ENCODE data around the gene PCMTD2.

PCMTD2 gene

GRCh38 chr20:64246616-64247306 lies 8.8 kb upstream of the PCMTD2 start:
- Histone ChIP-seq H3K4me2 (ENCODE audit: low read length) (no peak overlapping the region), H4K20me1 (ENCODE audit: insufficient read depth, low read length) (no peaks in the 10 kb centered on the region), H3K9me3 (ENCODE audit: low read length) (no peaks in the 10 kb centered on the region), H3K36me3 (ENCODE audit: insufficient read depth, low read length) (no peaks in the 10 kb centered on the region), H3K4me1 (ENCODE audit: insufficient read depth, low read length, severe bottlenecking) (peaks cover 9% of the 10 kb centered on the region), H3K27me3 (ENCODE audit: insufficient read depth, low read length) (peaks cover 5% of the 10 kb centered on the region; the same call in 1 of the 2 replicates), H3K27ac (ENCODE audit: low read depth, low read length, poor library complexity, severe bottlenecking) (no peak overlapping the region), H3K9ac (ENCODE audit: low read length) (no peak overlapping the region), H3K9me2 (ENCODE audit: low read depth, low read length) (no peaks in the 10 kb centered on the region), H3K4me3 (ENCODE audit: low read depth, low read length, poor library complexity, severe bottlenecking) (no peak overlapping the region), H3K79me2 (ENCODE audit: insufficient read depth, low read length) (no peaks in the 10 kb centered on the region), H3F3A (ENCODE audit: insufficient read depth, low read length) (no peaks in the 10 kb centered on the region), H2AFZ (ENCODE audit: low read length) (no peak overlapping the region)
- TF ChIP-seq EZH2 (IDR thresholded peaks at IDR 0.05; ENCODE audit: borderline replicate concordance, low read length) = no peak
- no peak for TF ChIP-seq CTCF (IDR thresholded peaks at IDR 0.05; ENCODE audit: low read length)

DNA sequence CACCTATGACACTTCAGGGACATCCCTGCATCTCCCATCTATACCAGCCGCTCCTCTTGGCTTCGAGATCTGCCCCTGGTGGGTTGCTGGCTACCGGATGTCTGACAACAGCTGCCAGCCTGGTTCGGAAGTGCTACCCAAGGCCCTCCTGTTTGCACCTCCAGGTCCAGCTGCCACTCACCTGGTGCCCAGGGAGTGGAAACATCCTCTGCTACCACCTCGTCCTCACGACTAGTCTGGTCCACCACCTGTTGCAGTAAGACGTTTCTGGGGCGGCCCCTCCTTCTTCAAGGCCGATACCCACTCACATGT lies 8.3 kb upstream of the PCMTD2 start:
- no peaks in the 10 kb centered on the region for H3K9me3 ChIP-seq (ENCODE audit: low read length)
- H3K36me3 ChIP-seq (ENCODE audit: insufficient read depth, low read length) = no peaks in the 10 kb centered on the region
- no peaks in the 10 kb centered on the region for H3K79me2 ChIP-seq (ENCODE audit: insufficient read depth, low read length)
- no peak overlapping the region for H3K9ac ChIP-seq (ENCODE audit: low read length)
- no peaks in the 10 kb centered on the region for H4K20me1 ChIP-seq (ENCODE audit: insufficient read depth, low read length)
- H3K4me3 ChIP-seq (ENCODE audit: low read depth, low read length, poor library complexity, severe bottlenecking) = no peak overlapping the region
- no peak overlapping the region for H3K27ac ChIP-seq (ENCODE audit: low read depth, low read length, poor library complexity, severe bottlenecking)
- peaks cover 9% of the 10 kb centered on the region for H3K4me1 ChIP-seq (ENCODE audit: insufficient read depth, low read length, severe bottlenecking)
- no peak for TF ChIP-seq CTCF (IDR thresholded peaks at IDR 0.05; ENCODE audit: low read length)
- TF ChIP-seq EZH2 (IDR thresholded peaks at IDR 0.05; ENCODE audit: borderline replicate concordance, low read length) = no peak
- peaks cover 5% of the 10 kb centered on the region; the same call in 1 of the 2 replicates for H3K27me3 ChIP-seq (ENCODE audit: insufficient read depth, low read length)
- H3K4me2 ChIP-seq (ENCODE audit: low read length) = no peak overlapping the region
- no peaks in the 10 kb centered on the region for H3K9me2 ChIP-seq (ENCODE audit: low read depth, low read length)
- H3F3A ChIP-seq (ENCODE audit: insufficient read depth, low read length) = no peaks in the 10 kb centered on the region
- H2AFZ ChIP-seq (ENCODE audit: low read length) = no peak overlapping the region

DNA sequence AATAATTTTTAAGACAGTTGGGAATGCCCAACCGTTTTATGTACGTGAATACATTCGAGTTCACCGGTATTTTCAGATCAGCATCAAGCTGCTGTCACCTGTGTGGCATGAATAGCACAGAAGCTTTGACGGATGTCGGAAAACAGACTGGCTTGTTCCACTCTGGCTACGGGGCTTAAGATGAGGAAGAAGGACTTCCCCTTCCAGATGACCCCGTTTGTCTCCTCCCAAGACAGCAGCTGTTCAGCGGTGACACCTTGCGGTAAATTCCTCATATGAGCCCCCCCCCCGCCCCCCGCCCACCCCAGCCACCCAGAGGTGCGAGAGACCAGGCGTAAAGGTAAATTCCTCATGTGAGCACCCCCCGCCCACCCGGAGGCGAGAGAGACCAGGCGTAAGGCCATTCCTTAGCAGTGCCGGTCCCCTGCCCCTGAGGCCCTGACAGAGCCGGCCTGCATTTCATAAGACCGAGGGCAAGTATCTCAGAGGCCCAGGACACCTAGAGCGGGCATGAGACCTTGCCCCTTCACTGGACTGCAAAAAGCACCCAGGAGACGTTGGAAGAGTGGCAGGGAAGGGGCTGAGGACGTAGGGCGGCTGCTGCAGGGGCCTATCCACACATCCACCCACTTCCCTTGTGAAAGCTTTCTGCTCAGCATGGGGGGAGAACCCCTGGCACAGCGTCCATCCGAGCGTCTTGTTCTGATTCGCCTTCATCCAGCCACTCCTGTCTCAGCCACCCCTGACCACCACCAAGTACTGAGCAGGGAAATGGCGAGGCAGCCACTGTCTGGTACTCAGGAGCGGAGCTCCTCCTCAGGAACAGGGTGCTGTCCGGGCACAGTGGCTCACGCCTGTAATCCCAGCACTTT lies 7.3 kb upstream of the PCMTD2 start:
- Histone ChIP-seq H3K9me3 (ENCODE audit: low read length) (no peaks in the 10 kb centered on the region), H3K4me3 (ENCODE audit: low read depth, low read length, poor library complexity, severe bottlenecking) (no peak overlapping the region), H3K79me2 (ENCODE audit: insufficient read depth, low read length) (no peaks in the 10 kb centered on the region), H3K4me1 (ENCODE audit: insufficient read depth, low read length, severe bottlenecking) (peaks cover 9% of the 10 kb centered on the region), H3K9me2 (ENCODE audit: low read depth, low read length) (no peaks in the 10 kb centered on the region), H3K4me2 (ENCODE audit: low read length) (no peak overlapping the region), H3F3A (ENCODE audit: insufficient read depth, low read length) (no peaks in the 10 kb centered on the region), H3K27ac (ENCODE audit: low read depth, low read length, poor library complexity, severe bottlenecking) (no peak overlapping the region), H3K9ac (ENCODE audit: low read length) (no peak overlapping the region), H4K20me1 (ENCODE audit: insufficient read depth, low read length) (no peaks in the 10 kb centered on the region), H2AFZ (ENCODE audit: low read length) (no peak overlapping the region), H3K27me3 (ENCODE audit: insufficient read depth, low read length) (peaks cover 5% of the 10 kb centered on the region; the same call in 1 of the 2 replicates), H3K36me3 (ENCODE audit: insufficient read depth, low read length) (no peaks in the 10 kb centered on the region)
- TF ChIP-seq EZH2 (IDR thresholded peaks at IDR 0.05; ENCODE audit: borderline replicate concordance, low read length) = no peak
- TF ChIP-seq CTCF (IDR thresholded peaks at IDR 0.05; ENCODE audit: low read length) = no peak
